PC-3 (cell line): ENCODE measurements around the gene ABLIM3.

Source experiments
- EZH2 ChIP-seq: fragments of 300-600 bp; sonication (generic); IDR thresholded peaks from one replicate; pipeline ENCODE4 v1.6.1; 2017; ENCODE audit warnings: antibody characterized with exemption, mild to moderate bottlenecking, low read length; ENCODE audit not compliant: unreplicated experiment
- TF ChIP-seq, protein P1 (sequence below): fragments of 300-600 bp; sonication (generic); conservative IDR thresholded peaks from 2 replicates; pipeline ENCODE4 v1.5.1; 2017; ENCODE audit warnings: antibody characterized with exemption, low read depth, mild to moderate bottlenecking, low read length

DNA sequence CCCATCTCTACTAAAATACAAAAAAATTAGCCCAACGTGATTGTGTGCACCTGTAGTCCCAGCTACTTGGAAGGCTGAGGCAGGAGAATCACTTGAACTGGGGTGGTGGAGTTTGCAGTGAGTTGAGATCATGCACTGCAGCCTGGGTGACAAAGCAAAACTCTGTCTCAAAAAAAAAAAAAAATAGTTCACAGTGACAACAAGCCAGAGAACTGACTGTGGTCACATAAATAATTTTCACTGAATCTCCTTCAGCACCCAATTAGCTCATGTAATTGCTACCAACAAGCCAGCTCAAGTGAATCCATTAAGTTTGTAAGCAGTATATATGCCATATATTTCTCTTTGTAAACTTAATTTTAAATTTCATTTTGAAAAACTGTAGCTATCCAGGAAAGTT is 115.8 kb downstream of the ABLIM3 start:
- TF ChIP-seq, protein P1, sequence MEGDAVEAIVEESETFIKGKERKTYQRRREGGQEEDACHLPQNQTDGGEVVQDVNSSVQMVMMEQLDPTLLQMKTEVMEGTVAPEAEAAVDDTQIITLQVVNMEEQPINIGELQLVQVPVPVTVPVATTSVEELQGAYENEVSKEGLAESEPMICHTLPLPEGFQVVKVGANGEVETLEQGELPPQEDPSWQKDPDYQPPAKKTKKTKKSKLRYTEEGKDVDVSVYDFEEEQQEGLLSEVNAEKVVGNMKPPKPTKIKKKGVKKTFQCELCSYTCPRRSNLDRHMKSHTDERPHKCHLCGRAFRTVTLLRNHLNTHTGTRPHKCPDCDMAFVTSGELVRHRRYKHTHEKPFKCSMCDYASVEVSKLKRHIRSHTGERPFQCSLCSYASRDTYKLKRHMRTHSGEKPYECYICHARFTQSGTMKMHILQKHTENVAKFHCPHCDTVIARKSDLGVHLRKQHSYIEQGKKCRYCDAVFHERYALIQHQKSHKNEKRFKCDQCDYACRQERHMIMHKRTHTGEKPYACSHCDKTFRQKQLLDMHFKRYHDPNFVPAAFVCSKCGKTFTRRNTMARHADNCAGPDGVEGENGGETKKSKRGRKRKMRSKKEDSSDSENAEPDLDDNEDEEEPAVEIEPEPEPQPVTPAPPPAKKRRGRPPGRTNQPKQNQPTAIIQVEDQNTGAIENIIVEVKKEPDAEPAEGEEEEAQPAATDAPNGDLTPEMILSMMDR, result no peak
- no peak for TF ChIP-seq EZH2
